ENCODE results near the gene FASTK. TPM values are rescaled to one million over a fixed set of nuclear protein-coding genes. Genes with fewer than 3 reads are reported as not detected.

FASTK gene
- total and polyA plus RNA-seq, 3 donors from 2014 or later: 60.3 to 124 (median 114) TPM

- TF ChIP-seq CTCF (IDR thresholded peaks at IDR 0.05) (no peak), POLR2A (IDR thresholded peaks at IDR 0.05) (no peak)
- intact Hi-C loops (cut with DNase I; ENCODE audit: low total_unique reads): loop anchor here (10.0 kb wide), 1 partner anchor 53 kb away; no protein-coding TSS in a partner anchor
- WGBS, 2 donors: 87% methylated on average over 28 to 30 of the region's 30 CpGs
- Histone ChIP-seq H3K27me3 (no peaks in the 10 kb centered on the region), H3K27ac (no peak overlapping the region), H3K36me3 (ENCODE audit: low read depth, missing control alignments) (no peaks in the 10 kb centered on the region), H3K4me1 (peaks cover 6% of the 10 kb centered on the region), H3K9me3 (no peaks in the 10 kb centered on the region), H3K4me3 (no peak overlapping the region)
- DNase-seq: no peak
Observed at GRCh38 chr7:151121380-151122170, 41.0 kb upstream of the FASTK start.

- H3K36me3 ChIP-seq (ENCODE audit: low read depth, missing control alignments): no peaks in the 10 kb centered on the region
- peaks cover 6% of the 10 kb centered on the region for H3K4me1 ChIP-seq
- no peak overlapping the region for H3K4me3 ChIP-seq
- 90 to 96% methylated on average over 22 of the region's 22 CpGs for WGBS, 2 donors
- no peak overlapping the region for H3K27ac ChIP-seq
- intact Hi-C loops (cut with DNase I; ENCODE audit: low total_unique reads): loop anchor here (10.0 kb wide), 1 partner anchor 54 kb away; no protein-coding TSS in a partner anchor
- H3K9me3 ChIP-seq: no peaks in the 10 kb centered on the region
- H3K27me3 ChIP-seq: no peaks in the 10 kb centered on the region
- TF ChIP-seq POLR2A (IDR thresholded peaks at IDR 0.05) (no peak), CTCF (IDR thresholded peaks at IDR 0.05) (no peak)
- DNase-seq: no peak
Observed at GRCh38 chr7:151120896-151121295, 40.3 kb upstream of the FASTK start.

- Histone ChIP-seq H3K4me3 (no peak overlapping the region), H3K36me3 (ENCODE audit: low read depth, missing control alignments) (no peaks in the 10 kb centered on the region), H3K4me1 (peaks cover 6% of the 10 kb centered on the region), H3K27me3 (no peaks in the 10 kb centered on the region), H3K9me3 (no peaks in the 10 kb centered on the region), H3K27ac (no peak overlapping the region)
- no peak for DNase-seq
- TF ChIP-seq CTCF (IDR thresholded peaks at IDR 0.05) (no peak), POLR2A (IDR thresholded peaks at IDR 0.05) (no peak)
- intact Hi-C loops (cut with DNase I; ENCODE audit: low total_unique reads): loop anchor here (10.0 kb wide), 1 partner anchor 55 kb away; no protein-coding TSS in a partner anchor
- 90 to 95% methylated on average over 25 to 27 of the region's 27 CpGs for WGBS, 2 donors
Observed at GRCh38 chr7:151119902-151120301, 39.3 kb upstream of the FASTK start.

GRCh38 chr7:151119055-151119415 is 38.4 kb upstream of the FASTK start:
- H3K36me3 ChIP-seq (ENCODE audit: low read depth, missing control alignments): no peaks in the 10 kb centered on the region
- WGBS, 2 donors: 93 to 94% methylated on average over 13 of the region's 13 CpGs
- no peak overlapping the region for H3K27ac ChIP-seq
- H3K4me1 ChIP-seq: peaks cover 6% of the 10 kb centered on the region
- no peak for DNase-seq
- TF ChIP-seq POLR2A (IDR thresholded peaks at IDR 0.05) (no peak), CTCF (IDR thresholded peaks at IDR 0.05) (no peak)
- no peaks in the 10 kb centered on the region for H3K9me3 ChIP-seq
- no peaks in the 10 kb centered on the region for H3K27me3 ChIP-seq
- intact Hi-C loops (cut with DNase I; ENCODE audit: low total_unique reads): no loop called here
- no peak overlapping the region for H3K4me3 ChIP-seq

Data from testis (tissue), 3 donors.